H1 (cell line): ENCODE data around the gene DNAJC6. TPM values are rescaled to one million over a fixed set of nuclear protein-coding genes. Genes with fewer than 3 reads are reported as not detected.

Experiments
- CTBP2 ChIP-seq: IDR thresholded peaks from 2 replicates; pipeline ENCODE4 v1.7.0; 2011; ENCODE audit warnings: borderline replicate concordance, mild to moderate bottlenecking, moderate library complexity, mixed read lengths, low read length; ENCODE audit not compliant: insufficient read depth, insufficient read length
- SIRT6 ChIP-seq: IDR thresholded peaks from one replicate; pipeline ENCODE4 v1.7.1; 2012; ENCODE audit warnings: low read length, inconsistent platforms
- SIX5 ChIP-seq: IDR thresholded peaks from 2 replicates; pipeline ENCODE4 v1.6.1; 2011; ENCODE audit warnings: mild to moderate bottlenecking, low read depth, low read length
- YY1 ChIP-seq: IDR thresholded peaks from 2 replicates; pipeline ENCODE4 v1.6.1; 2011; ENCODE audit warnings: low read depth, mild to moderate bottlenecking, low read length
- polyA plus RNA-seq, 7 experiments: library from polyadenylated mRNA; depleted of rRNA in 3 of 7; stranded (reverse) in 5 of 7; unstranded in 2 of 7; fragments of >200 nt in 5 of 7; fragments of 200-250 nt in 2 of 7; gene quantifications; 1 replicate in 5 of 7; 2 replicates in 1 of 7; 4 replicates in 1 of 7; pipeline versions ENCODE4 v1.2.1 to v1.2.3, GENCODE V29; 2011 to 2013; ENCODE audit warnings: missing spikeins in 2 of 7, mixed read lengths in 2 of 7
- total RNA-seq: library from RNA; stranded (reverse); fragmentation: NEBNext Ultra II Directional; extraction: Animal tissue kit (Norgen Biotek cat#: 25700); gene quantifications from 2 replicates; pipeline ENCODE4 v1.2.1, GENCODE V29; 2021

DNAJC6 gene
- total and polyA plus RNA-seq, 2 of the 8 experiments (the other 6 are each of a cell fraction or from before 2014, with no cell fraction given) = 1.6 to 3.0 TPM

DNA sequence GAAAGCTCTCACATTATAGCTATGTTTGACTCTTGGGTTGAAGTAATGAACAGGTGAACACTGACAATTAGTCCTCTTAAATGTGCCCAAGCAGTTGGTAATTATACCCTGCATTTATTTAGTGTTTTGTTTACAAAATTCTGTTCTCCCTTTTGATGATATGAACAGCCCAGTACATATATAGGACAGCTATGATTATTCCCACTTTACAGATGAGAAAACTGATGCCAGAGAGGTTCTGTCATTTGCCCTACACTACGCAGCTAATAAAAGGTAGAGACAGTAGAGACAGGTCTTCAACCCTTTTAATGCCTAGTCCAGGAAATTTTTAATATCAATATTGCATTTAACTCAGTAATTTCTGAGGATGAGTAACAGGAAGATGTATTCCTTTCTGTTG lies 46.1 kb upstream of the DNAJC6 start (continued):
- TF ChIP-seq CTBP2 (no peak), SIX5 (no peak), YY1 (no peak), SIRT6 (no peak)
